ENCODE results near the gene TTLL13. TPM values are rescaled to one million over a fixed set of nuclear protein-coding genes. Genes with fewer than 3 reads are reported as not detected.

Gene TTLL13
- total and polyA plus RNA-seq, 9 of the 15 experiments (the other 6 are each of a cell fraction or from before 2014, with no cell fraction given): 0.05 to 0.24 (median 0.11) TPM; not detected in 1

- TF ChIP-seq HMGXB4 (CRISPR knock-in tag; IDR thresholded peaks at IDR 0.05): peak; percentile 33; the same call in 1 of the 2 replicates
- peak; percentile 62 for TF ChIP-seq MAX (CRISPR knock-in tag; IDR thresholded peaks at IDR 0.05)
- no peak for TF ChIP-seq CBX1 (IDR thresholded peaks at IDR 0.05; ENCODE audit: low read depth)
- peak; percentile 80; the same call in 1 of the 2 replicates for TF ChIP-seq ZC3H4 (CRISPR knock-in tag; IDR thresholded peaks at IDR 0.05; ENCODE audit: borderline replicate concordance)
- no peak for TF ChIP-seq IRF1 (CRISPR knock-in tag; IDR thresholded peaks at IDR 0.05; ENCODE audit: borderline replicate concordance)
- TF ChIP-seq, protein P1, sequence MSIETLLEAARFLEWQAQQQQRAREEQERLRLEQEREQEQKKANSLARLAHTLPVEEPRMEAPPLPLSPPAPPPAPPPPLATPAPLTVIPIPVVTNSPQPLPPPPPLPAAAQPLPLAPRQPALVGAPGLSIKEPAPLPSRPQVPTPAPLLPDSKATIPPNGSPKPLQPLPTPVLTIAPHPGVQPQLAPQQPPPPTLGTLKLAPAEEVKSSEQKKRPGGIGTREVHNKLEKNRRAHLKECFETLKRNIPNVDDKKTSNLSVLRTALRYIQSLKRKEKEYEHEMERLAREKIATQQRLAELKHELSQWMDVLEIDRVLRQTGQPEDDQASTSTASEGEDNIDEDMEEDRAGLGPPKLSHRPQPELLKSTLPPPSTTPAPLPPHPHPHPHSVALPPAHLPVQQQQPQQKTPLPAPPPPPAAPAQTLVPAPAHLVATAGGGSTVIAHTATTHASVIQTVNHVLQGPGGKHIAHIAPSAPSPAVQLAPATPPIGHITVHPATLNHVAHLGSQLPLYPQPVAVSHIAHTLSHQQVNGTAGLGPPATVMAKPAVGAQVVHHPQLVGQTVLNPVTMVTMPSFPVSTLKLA (conservative IDR thresholded peaks at IDR 0.05): peak; percentile 46 to 77
- peak; percentile 99 for TF ChIP-seq REST (IDR thresholded peaks at IDR 0.05; ENCODE audit: borderline replicate concordance)
- TF ChIP-seq REST (CRISPR knock-in tag; IDR thresholded peaks at IDR 0.05; ENCODE audit: low read depth): 0 out of 2 replicates have a peak, but pooled peaks have one; percentile 15
- peak; percentile 93 for TF ChIP-seq HINFP (tag; conservative IDR thresholded peaks at IDR 0.05; ENCODE audit: low read depth)
- TF ChIP-seq DNMT1 (IDR thresholded peaks at IDR 0.05): no peak
- peak; percentile 66 to 71; a peak in 2 of 4 replicates for TF ChIP-seq SIN3A (IDR thresholded peaks at IDR 0.05; ENCODE audit: borderline replicate concordance in 2 of 2, control insufficient read depth in 1 of 2, low read depth in 2 of 2, low read length in 2 of 2)
Measured at GRCh38 chr15:90233387-90234095, 15.8 kb upstream of the TTLL13 start, which contains the start of gene CIB1 (continued).

Measured in K562 (cell line).